Endodermal cell (in vitro differentiated cells): Measurements from ENCODE around the gene RSU1. TPM values are rescaled to one million over a fixed set of nuclear protein-coding genes. Genes with fewer than 3 reads are reported as not detected.

Source experiments
- DNase-seq: peaks from one replicate; pipeline ENCODE4 v3.0.0-alpha.2; 2017
- H3K27ac ChIP-seq: 2 replicates; pipeline ENCODE4 v1.5.1; 2013; ENCODE audit warnings: mild to moderate bottlenecking, low read depth, low read length, moderate library complexity
- H3K27me3 ChIP-seq: 2 replicates; pipeline ENCODE4 v1.6.1; 2013; ENCODE audit warnings: mild to moderate bottlenecking, low read length, moderate library complexity; ENCODE audit not compliant: insufficient read depth, control insufficient read depth, poor library complexity, severe bottlenecking
- H3K36me3 ChIP-seq: 2 replicates; pipeline ENCODE4 v1.7.0; 2013; ENCODE audit warnings: mild to moderate bottlenecking, low read length, moderate library complexity; ENCODE audit not compliant: control insufficient read depth, insufficient read depth
- H3K4me1 ChIP-seq: one replicate; pipeline ENCODE4 v1.7.0; 2013; ENCODE audit warnings: low read length; ENCODE audit not compliant: control insufficient read depth, insufficient read depth
- H3K4me3 ChIP-seq: 2 replicates; pipeline ENCODE4 v1.5.1; 2013; ENCODE audit warnings: mild to moderate bottlenecking, low read length, moderate library complexity
- H3K9ac ChIP-seq: 2 replicates; pipeline ENCODE4 v1.6.1; 2013; ENCODE audit warnings: mild to moderate bottlenecking, low read length, moderate library complexity; ENCODE audit not compliant: poor library complexity, severe bottlenecking; ENCODE audit errors: extremely low read depth
- H3K9me3 ChIP-seq: 2 replicates; pipeline ENCODE4 v1.6.1; 2013; ENCODE audit warnings: mild to moderate bottlenecking, low read length, moderate library complexity; ENCODE audit not compliant: control insufficient read depth
- H3K27ac Mint-ChIP-seq: 2 replicates; pipeline ENCODE4 v1.8.0; 2020; ENCODE audit warnings: mixed read lengths
- H3K27me3 Mint-ChIP-seq: 2 replicates; pipeline ENCODE4 v1.8.0; 2021; ENCODE audit warnings: mild to moderate bottlenecking, mixed read lengths; ENCODE audit not compliant: insufficient read depth
- H3K36me3 Mint-ChIP-seq: 2 replicates; pipeline ENCODE4 v1.8.0; 2020; ENCODE audit warnings: low read depth, mixed read lengths
- H3K4me1 Mint-ChIP-seq: 2 replicates; pipeline ENCODE4 v1.8.0; 2020; ENCODE audit warnings: mixed read lengths
- H3K4me3 Mint-ChIP-seq: 2 replicates; pipeline ENCODE4 v1.8.0; 2020; ENCODE audit warnings: mild to moderate bottlenecking, moderate library complexity, mixed read lengths
- H3K9me3 Mint-ChIP-seq: 2 replicates; pipeline ENCODE4 v1.8.0; 2020; ENCODE audit warnings: mild to moderate bottlenecking, mixed read lengths
- WGBS, 2 experiments: methylation state at CpG; one replicate each; pipeline versions ENCODE4 v1.1.5 to v1.1.7; 2013; ENCODE audit warnings: missing lambda C conversion rate in 2 of 2, mixed read lengths in 1 of 2; ENCODE audit not compliant: insufficient coverage in 1 of 2, insufficient read length in 1 of 2; 5-methylcytosine and 5-hydroxymethylcytosine counted together
- total RNA-seq, 2 donors: library from RNA; stranded (reverse); fragmentation: NEBNext Ultra II Directional in 1 of 2; extraction: Animal tissue kit (Norgen Biotek cat#: 25700) in 1 of 2; gene quantifications; 2 replicates in 1 of 2; 3 replicates in 1 of 2; pipeline ENCODE4 v1.2.1, GENCODE V29; 2021
- TF ChIP-seq, protein P1 (sequence below): fragments of 200-600 bp; sonication (generic); conservative IDR thresholded peaks from 2 replicates; pipeline ENCODE4 v1.5.0; 2021; ENCODE audit warnings: antibody characterized with exemption, mild to moderate bottlenecking

Gene RSU1
- total RNA-seq, 2 donors from 2014 or later = 39.5 to 46.4 TPM

GRCh38 chr10:16679511-16679910, 137.7 kb downstream of the RSU1 start:
- no peaks in the 10 kb centered on the region for H3K4me1 Mint-ChIP-seq
- H3K9me3 Mint-ChIP-seq = peaks cover 2% of the 10 kb centered on the region
- TF ChIP-seq, protein P1, sequence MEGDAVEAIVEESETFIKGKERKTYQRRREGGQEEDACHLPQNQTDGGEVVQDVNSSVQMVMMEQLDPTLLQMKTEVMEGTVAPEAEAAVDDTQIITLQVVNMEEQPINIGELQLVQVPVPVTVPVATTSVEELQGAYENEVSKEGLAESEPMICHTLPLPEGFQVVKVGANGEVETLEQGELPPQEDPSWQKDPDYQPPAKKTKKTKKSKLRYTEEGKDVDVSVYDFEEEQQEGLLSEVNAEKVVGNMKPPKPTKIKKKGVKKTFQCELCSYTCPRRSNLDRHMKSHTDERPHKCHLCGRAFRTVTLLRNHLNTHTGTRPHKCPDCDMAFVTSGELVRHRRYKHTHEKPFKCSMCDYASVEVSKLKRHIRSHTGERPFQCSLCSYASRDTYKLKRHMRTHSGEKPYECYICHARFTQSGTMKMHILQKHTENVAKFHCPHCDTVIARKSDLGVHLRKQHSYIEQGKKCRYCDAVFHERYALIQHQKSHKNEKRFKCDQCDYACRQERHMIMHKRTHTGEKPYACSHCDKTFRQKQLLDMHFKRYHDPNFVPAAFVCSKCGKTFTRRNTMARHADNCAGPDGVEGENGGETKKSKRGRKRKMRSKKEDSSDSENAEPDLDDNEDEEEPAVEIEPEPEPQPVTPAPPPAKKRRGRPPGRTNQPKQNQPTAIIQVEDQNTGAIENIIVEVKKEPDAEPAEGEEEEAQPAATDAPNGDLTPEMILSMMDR = no peak
- no peak for DNase-seq
- H3K27me3 ChIP-seq = no peaks in the 10 kb centered on the region
- no peak overlapping the region for H3K4me3 ChIP-seq
- H3K9me3 ChIP-seq = no peaks in the 10 kb centered on the region
- H3K27me3 Mint-ChIP-seq = no peaks in the 10 kb centered on the region
- H3K9ac ChIP-seq = no peak overlapping the region
- H3K27ac ChIP-seq = no peak overlapping the region
- no peak overlapping the region for H3K27ac Mint-ChIP-seq
- no peaks in the 10 kb centered on the region for H3K36me3 ChIP-seq
- no peaks in the 10 kb centered on the region for H3K4me1 ChIP-seq
- peaks cover 6% of the 10 kb centered on the region for H3K36me3 Mint-ChIP-seq
- H3K4me3 Mint-ChIP-seq = no peak overlapping the region
- WGBS, 2 experiments = 80 to 93% methylated on average over 2 to 6 of the region's 6 CpGs

DNA sequence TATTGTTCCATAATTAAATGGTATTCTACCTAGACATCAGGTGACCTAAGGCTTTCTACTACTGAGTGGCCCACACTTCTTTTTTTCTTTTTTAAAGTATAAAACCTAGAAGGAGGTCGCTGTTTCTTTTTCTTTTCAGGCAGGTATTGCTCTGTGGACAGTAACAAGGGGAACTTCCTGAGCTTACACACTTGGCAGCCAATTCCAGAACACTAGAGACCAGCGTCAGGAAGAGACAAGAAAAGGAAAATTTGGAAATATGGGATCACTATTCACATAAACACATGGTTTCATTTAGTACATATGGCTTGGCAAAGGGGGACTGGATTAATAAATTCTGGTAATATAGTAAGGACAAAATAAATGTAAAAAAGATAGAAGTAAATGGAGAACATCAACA, 141.9 kb downstream of the RSU1 start:
- peaks cover 6% of the 10 kb centered on the region for H3K36me3 Mint-ChIP-seq
- TF ChIP-seq, protein P1 = no peak
- no peak overlapping the region for H3K4me3 Mint-ChIP-seq
- H3K9ac ChIP-seq = no peak overlapping the region
- H3K27ac Mint-ChIP-seq = no peak overlapping the region
- no peaks in the 10 kb centered on the region for H3K36me3 ChIP-seq
- DNase-seq = no peak
- H3K9me3 ChIP-seq = no peaks in the 10 kb centered on the region
- H3K4me1 Mint-ChIP-seq = no peaks in the 10 kb centered on the region
- peaks cover 2% of the 10 kb centered on the region for H3K9me3 Mint-ChIP-seq
- H3K27me3 Mint-ChIP-seq = no peaks in the 10 kb centered on the region
- no peaks in the 10 kb centered on the region for H3K27me3 ChIP-seq
- H3K27ac ChIP-seq = no peak overlapping the region
- H3K4me1 ChIP-seq = no peaks in the 10 kb centered on the region
- 100% methylated on average over 1 to 2 of the region's 2 CpGs for WGBS, 2 experiments
- H3K4me3 ChIP-seq = no peak overlapping the region

GRCh38 chr10:16674147-16674703, 143.0 kb downstream of the RSU1 start:
- no peaks in the 10 kb centered on the region for H3K27me3 ChIP-seq
- H3K27ac ChIP-seq = no peak overlapping the region
- no peak overlapping the region for H3K4me3 Mint-ChIP-seq
- TF ChIP-seq, protein P1 = no peak
- no peak overlapping the region for H3K9ac ChIP-seq
- peaks cover 6% of the 10 kb centered on the region for H3K36me3 Mint-ChIP-seq
- WGBS, 2 experiments = 89 to 95% methylated on average over 9 of the region's 9 CpGs
- no peak for DNase-seq
- H3K4me1 Mint-ChIP-seq = no peaks in the 10 kb centered on the region
- no peaks in the 10 kb centered on the region for H3K27me3 Mint-ChIP-seq
- H3K4me3 ChIP-seq = no peak overlapping the region
- H3K4me1 ChIP-seq = no peaks in the 10 kb centered on the region
- no peaks in the 10 kb centered on the region for H3K36me3 ChIP-seq
- no peaks in the 10 kb centered on the region for H3K9me3 ChIP-seq
- H3K27ac Mint-ChIP-seq = no peak overlapping the region
- peaks cover 2% of the 10 kb centered on the region for H3K9me3 Mint-ChIP-seq
